ENCODE data around the gene WWOX.
A peak's percentile ranks its signal among the peaks of the same experiment; 100 is the strongest.
"Not testable (repeated sequence)": the region's sequence is repeated elsewhere in the genome, so short reads cannot be mapped to it uniquely, and the experiment has no call there.

The WWOX gene
- 20.1 to 27.9 (median 22.5) reads per million in 3 donors for total RNA-seq

DNA sequence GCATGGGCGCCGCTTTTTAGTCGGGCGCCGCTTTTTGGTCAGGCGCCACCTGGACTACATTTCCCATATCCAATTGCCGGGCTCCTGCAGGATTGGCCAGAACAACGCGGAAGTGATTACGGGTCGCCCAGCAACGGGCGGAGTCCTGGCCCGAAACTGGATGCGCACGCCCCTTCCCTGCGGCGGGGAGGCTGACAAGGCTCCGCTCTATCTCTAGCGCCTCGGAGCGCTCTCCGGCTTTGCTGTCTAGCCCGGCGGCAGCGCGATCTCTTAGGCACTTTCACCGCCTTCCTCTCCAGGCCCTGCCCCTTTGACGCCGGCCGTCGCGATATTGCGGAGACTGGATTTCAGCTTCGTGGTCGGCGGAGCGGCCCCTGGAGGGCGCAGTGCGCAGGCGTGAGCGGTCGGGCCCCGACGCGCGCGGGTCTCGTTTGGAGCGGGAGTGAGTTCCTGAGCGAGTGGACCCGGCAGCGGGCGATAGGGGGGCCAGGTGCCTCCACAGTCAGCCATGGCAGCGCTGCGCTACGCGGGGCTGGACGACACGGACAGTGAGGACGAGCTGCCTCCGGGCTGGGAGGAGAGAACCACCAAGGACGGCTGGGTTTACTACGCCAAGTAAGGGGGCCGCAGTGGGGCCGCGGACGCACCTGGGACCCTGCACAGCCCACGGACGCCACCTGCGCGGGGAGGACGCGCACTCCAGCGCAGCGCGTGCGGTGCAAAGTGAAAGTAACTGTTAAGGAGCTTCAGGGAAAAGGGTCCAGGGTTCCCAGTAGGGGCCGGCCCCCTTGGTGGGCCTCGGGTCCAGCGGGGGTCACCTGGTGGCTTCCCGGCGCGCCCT lies at the start of gene WWOX:
Gene WWOX (plus strand): TSS at position 384 of the 841 bp plus-strand sequence.
- H3K36me3 ChIP-seq (ENCODE audit: control insufficient read depth, insufficient read depth, low read length) = no peaks in the 10 kb centered on the region
- no peaks in the 10 kb centered on the region for H3K9me3 ChIP-seq (ENCODE audit: control insufficient read depth, low read length)
- peak within 1 kb of the TSS; percentile 80 for H3K27ac ChIP-seq (ENCODE audit: insufficient read depth, low read length, poor library complexity, severe bottlenecking)
- no peaks in the 10 kb centered on the region for H3K4me1 ChIP-seq (ENCODE audit: control insufficient read depth, insufficient read depth, low read length, poor library complexity, severe bottlenecking)
- peak within 1 kb of the TSS; percentile 88 for H3K4me3 ChIP-seq (ENCODE audit: insufficient read depth, low read depth, low read length, poor library complexity, severe bottlenecking)
- H3K27me3 ChIP-seq (replicated peaks; ENCODE audit: control insufficient read depth, insufficient read depth, low read length, poor library complexity, severe bottlenecking) = no peaks in the 10 kb centered on the region
- peak; percentile 93 to 96 (median 96) for DNase-seq

DNA sequence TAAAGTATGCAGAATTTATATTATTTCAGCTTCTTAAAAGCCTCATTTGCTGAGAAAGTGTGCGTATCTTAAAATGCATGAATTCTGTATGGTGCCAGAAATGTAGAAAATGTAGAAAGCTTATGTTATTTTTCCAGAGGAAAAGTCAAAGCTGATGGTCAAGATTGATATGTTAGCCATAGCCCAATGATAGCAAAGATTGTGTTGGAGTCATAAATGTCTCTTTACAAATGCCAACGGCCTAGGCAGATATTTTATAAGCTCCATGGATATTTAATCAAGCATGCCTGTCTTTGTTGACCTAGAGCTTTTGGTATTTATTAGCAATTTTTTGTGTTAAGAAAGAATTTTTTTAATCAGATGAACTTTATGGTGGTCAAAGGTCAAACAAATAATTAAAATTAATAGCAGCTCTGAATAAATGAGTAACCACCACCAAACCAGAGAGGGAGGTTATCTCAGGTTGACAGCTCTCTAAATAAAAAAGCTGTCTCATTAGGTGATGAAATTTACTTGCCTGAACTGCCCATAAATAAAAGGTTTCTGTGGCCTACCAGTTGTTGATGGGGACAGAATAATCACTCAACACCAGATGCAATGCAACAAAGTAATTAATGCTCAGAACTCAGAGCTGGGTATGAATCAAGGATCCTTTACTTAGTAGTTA lies 48.6 kb upstream of the WWOX start:
- no peak for DNase-seq
- Histone ChIP-seq H3K27me3 (replicated peaks; ENCODE audit: control insufficient read depth, insufficient read depth, low read length, poor library complexity, severe bottlenecking) (peaks cover 6% of the 10 kb centered on the region), H3K4me1 (ENCODE audit: control insufficient read depth, insufficient read depth, low read length, poor library complexity, severe bottlenecking) (no peaks in the 10 kb centered on the region), H3K36me3 (ENCODE audit: control insufficient read depth, insufficient read depth, low read length) (no peaks in the 10 kb centered on the region), H3K27ac (ENCODE audit: insufficient read depth, low read length, poor library complexity, severe bottlenecking) (no peak overlapping the region), H3K4me3 (ENCODE audit: insufficient read depth, low read depth, low read length, poor library complexity, severe bottlenecking) (no peak overlapping the region), H3K9me3 (ENCODE audit: control insufficient read depth, low read length) (no peaks in the 10 kb centered on the region)

DNA sequence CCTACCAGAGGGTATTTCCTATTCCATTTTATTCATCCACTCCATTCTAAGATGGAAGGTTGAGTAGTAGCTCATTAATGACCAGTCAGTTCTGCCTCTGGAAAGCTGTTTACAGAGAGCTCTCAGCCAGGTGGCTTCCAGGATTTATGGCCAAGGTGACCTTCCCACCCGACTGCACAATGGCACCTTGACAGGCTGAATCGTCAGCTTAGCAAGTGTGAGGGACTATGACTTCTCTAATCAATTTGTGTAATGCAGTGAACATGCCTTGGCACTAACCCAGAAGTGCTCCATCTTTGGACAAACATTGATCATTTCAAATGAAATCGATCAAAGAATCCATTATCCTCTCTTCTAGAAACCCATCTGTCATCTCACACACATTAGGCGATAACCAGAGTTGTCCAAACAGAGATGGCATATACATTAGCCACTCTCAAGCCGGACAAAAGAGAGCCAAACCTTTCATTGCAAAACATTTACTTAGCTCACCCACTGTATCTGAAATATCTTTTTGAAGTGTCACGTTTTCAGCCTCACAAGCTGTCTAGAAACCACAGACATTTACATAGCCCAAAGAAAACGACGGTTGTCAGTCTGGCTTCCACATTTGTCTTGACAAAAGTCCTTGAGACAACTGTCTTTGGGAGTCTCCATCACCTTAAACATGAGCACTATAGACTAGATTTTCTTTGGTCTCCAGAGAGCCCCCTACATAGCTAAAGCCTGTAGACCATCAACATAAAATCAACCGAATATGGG lies 41.5 kb upstream of the WWOX start:
- H3K27ac ChIP-seq (ENCODE audit: insufficient read depth, low read length, poor library complexity, severe bottlenecking) = no peak overlapping the region
- no peaks in the 10 kb centered on the region for H3K4me1 ChIP-seq (ENCODE audit: control insufficient read depth, insufficient read depth, low read length, poor library complexity, severe bottlenecking)
- no peak overlapping the region for H3K4me3 ChIP-seq (ENCODE audit: insufficient read depth, low read depth, low read length, poor library complexity, severe bottlenecking)
- no peaks in the 10 kb centered on the region for H3K9me3 ChIP-seq (ENCODE audit: control insufficient read depth, low read length)
- no peaks in the 10 kb centered on the region for H3K36me3 ChIP-seq (ENCODE audit: control insufficient read depth, insufficient read depth, low read length)
- H3K27me3 ChIP-seq (replicated peaks; ENCODE audit: control insufficient read depth, insufficient read depth, low read length, poor library complexity, severe bottlenecking) = no peaks in the 10 kb centered on the region
- no peak for DNase-seq

DNA sequence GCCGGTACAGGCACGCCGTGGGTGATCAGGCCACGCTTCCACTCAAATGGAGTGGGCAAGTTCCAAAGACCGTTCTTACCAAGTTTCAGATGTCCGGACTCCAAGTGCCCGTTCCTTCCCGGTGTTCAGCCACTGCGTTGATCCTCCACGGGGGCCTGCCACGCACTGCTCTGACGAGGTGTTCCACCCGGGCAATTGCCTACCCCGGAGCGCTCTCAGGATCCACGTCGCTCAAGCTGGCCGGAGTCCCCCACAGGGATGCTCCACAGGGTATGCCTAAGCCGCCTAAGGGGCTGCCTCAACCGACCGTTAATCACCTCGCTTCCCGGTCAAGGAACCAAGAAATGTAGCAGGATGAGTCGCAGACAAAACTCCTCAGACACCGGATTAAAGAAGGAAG lies 39.6 kb upstream of the WWOX start:
- H3K36me3 ChIP-seq (ENCODE audit: control insufficient read depth, insufficient read depth, low read length); H3K4me1 ChIP-seq (ENCODE audit: control insufficient read depth, insufficient read depth, low read length, poor library complexity, severe bottlenecking); DNase-seq; H3K27me3 ChIP-seq (replicated peaks; ENCODE audit: control insufficient read depth, insufficient read depth, low read length, poor library complexity, severe bottlenecking); H3K27ac ChIP-seq (ENCODE audit: insufficient read depth, low read length, poor library complexity, severe bottlenecking); H3K4me3 ChIP-seq (ENCODE audit: insufficient read depth, low read depth, low read length, poor library complexity, severe bottlenecking); H3K9me3 ChIP-seq (ENCODE audit: control insufficient read depth, low read length): not testable (repeated sequence)

DNA sequence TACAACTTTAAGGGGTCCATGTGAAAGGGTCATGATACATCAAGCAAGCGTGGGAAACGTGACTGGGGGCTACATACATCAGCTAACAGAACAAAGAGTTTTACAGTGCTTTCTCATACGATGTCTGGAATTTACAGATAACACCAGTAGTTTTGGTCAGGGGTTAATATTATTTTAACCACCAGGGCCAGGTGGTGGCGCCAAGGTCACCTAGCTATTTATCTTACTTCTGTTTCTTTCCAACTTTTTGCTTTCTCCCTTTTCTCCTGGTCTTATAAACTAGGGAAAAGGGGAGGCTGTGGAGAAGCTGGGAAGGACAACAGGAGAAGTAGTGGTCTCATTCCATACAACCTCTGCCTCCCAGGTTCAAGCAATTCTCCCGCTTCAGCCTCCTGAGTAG lies 39.2 kb upstream of the WWOX start:
- Histone ChIP-seq H3K4me3 (ENCODE audit: insufficient read depth, low read depth, low read length, poor library complexity, severe bottlenecking) (no peak overlapping the region), H3K27ac (ENCODE audit: insufficient read depth, low read length, poor library complexity, severe bottlenecking) (no peak overlapping the region), H3K36me3 (ENCODE audit: control insufficient read depth, insufficient read depth, low read length) (no peaks in the 10 kb centered on the region), H3K9me3 (ENCODE audit: control insufficient read depth, low read length) (no peaks in the 10 kb centered on the region), H3K27me3 (replicated peaks; ENCODE audit: control insufficient read depth, insufficient read depth, low read length, poor library complexity, severe bottlenecking) (no peaks in the 10 kb centered on the region), H3K4me1 (ENCODE audit: control insufficient read depth, insufficient read depth, low read length, poor library complexity, severe bottlenecking) (no peaks in the 10 kb centered on the region)
- no peak for DNase-seq

DNA sequence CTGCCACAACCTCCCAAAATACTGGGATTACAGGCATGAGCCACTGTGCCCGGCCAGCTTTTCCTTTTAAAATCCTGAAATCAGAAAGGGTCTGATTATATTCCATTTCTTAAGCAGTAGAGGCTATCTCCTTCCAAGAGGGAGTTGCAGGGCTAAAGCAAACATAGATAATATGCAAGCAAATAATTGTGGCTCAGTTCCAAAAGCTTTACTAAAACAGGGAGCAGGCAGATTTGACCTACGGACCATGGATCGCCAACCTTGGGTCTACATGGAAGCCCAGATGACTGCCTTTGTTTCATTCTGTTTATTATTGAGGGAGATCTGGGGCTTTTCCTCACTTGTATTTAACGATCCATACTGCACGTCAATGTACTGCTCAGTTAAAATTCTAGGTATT lies 38.6 kb upstream of the WWOX start:
- Histone ChIP-seq H3K36me3 (ENCODE audit: control insufficient read depth, insufficient read depth, low read length) (no peaks in the 10 kb centered on the region), H3K27me3 (replicated peaks; ENCODE audit: control insufficient read depth, insufficient read depth, low read length, poor library complexity, severe bottlenecking) (no peaks in the 10 kb centered on the region), H3K27ac (ENCODE audit: insufficient read depth, low read length, poor library complexity, severe bottlenecking) (no peak overlapping the region)

DNA sequence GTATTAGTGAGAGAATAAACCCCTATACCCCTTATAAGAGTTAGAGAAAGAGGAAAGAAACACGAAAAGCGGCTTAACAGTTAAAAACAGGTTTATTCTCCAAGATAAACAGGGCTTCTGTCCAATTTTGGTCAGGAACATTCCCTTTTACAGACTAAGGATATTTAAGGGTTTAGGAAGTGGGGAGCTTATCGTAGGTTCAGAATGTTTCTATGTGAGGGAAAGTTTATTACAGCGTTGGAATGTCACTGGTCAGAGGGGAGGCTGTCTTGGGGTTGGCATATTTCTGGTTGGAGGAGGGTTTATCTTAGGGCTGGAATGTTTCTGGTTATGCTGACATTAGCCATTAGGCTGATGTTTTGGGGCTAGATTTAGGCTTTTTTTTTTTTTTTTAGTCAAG lies 34.1 kb upstream of the WWOX start:
- H3K9me3 ChIP-seq (ENCODE audit: control insufficient read depth, low read length) = no peaks in the 10 kb centered on the region
- no peaks in the 10 kb centered on the region for H3K36me3 ChIP-seq (ENCODE audit: control insufficient read depth, insufficient read depth, low read length)
- no peaks in the 10 kb centered on the region for H3K4me1 ChIP-seq (ENCODE audit: control insufficient read depth, insufficient read depth, low read length, poor library complexity, severe bottlenecking)
- H3K4me3 ChIP-seq (ENCODE audit: insufficient read depth, low read depth, low read length, poor library complexity, severe bottlenecking) = no peak overlapping the region
- DNase-seq = no peak
- no peak overlapping the region for H3K27ac ChIP-seq (ENCODE audit: insufficient read depth, low read length, poor library complexity, severe bottlenecking)
- H3K27me3 ChIP-seq (replicated peaks; ENCODE audit: control insufficient read depth, insufficient read depth, low read length, poor library complexity, severe bottlenecking) = no peaks in the 10 kb centered on the region

More for the DNA sequence above, 38.6 kb upstream of the WWOX start:
- DNase-seq = no peak
- Histone ChIP-seq H3K4me3 (ENCODE audit: insufficient read depth, low read depth, low read length, poor library complexity, severe bottlenecking) (no peak overlapping the region), H3K9me3 (ENCODE audit: control insufficient read depth, low read length) (no peaks in the 10 kb centered on the region), H3K4me1 (ENCODE audit: control insufficient read depth, insufficient read depth, low read length, poor library complexity, severe bottlenecking) (no peaks in the 10 kb centered on the region)

DNA sequence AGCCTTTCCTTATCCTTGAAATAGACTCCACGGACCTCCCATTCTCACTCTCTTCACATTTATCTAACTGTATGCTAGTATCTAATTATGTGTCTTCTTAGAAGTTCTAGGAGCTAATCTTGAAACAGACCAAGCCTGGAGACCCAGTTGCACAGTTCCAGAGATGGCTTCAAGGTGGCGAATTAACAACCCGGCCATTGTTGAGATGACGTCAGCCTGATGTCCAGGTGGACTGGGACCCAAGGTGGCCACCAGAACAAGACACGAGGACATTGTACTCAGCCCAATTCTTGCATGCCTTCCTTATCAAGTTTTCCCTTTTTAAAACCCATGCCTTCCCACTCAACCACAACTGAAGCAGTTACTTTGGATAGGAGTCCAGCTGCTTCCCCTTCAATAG lies 29.5 kb upstream of the WWOX start:
- no peak overlapping the region for H3K27ac ChIP-seq (ENCODE audit: insufficient read depth, low read length, poor library complexity, severe bottlenecking)
- DNase-seq = no peak
- no peaks in the 10 kb centered on the region for H3K9me3 ChIP-seq (ENCODE audit: control insufficient read depth, low read length)
- no peak overlapping the region for H3K4me3 ChIP-seq (ENCODE audit: insufficient read depth, low read depth, low read length, poor library complexity, severe bottlenecking)
- no peaks in the 10 kb centered on the region for H3K27me3 ChIP-seq (replicated peaks; ENCODE audit: control insufficient read depth, insufficient read depth, low read length, poor library complexity, severe bottlenecking)
- no peaks in the 10 kb centered on the region for H3K4me1 ChIP-seq (ENCODE audit: control insufficient read depth, insufficient read depth, low read length, poor library complexity, severe bottlenecking)
- H3K36me3 ChIP-seq (ENCODE audit: control insufficient read depth, insufficient read depth, low read length) = no peaks in the 10 kb centered on the region

DNA sequence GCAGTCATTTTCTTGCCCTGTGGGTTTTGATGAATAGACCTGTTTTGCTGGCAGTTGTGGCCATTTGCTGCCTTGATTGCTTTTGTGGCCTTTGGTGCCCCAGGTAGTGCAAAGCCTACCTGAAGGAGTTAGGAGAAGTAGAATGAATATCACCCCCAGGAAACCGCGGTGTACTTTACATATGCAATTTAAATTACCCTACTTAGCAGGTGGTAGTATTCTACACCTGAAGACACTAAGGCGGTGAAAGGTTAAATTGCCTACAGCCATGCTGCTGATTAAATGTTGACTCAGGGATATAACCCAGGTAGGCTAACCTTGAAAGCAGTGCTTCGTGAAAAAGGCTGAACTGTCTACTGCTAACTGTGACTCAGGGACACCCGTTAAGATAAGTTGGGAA lies 27.2 kb upstream of the WWOX start:
- no peak for DNase-seq
- Histone ChIP-seq H3K36me3 (ENCODE audit: control insufficient read depth, insufficient read depth, low read length) (no peaks in the 10 kb centered on the region), H3K27me3 (replicated peaks; ENCODE audit: control insufficient read depth, insufficient read depth, low read length, poor library complexity, severe bottlenecking) (no peaks in the 10 kb centered on the region), H3K9me3 (ENCODE audit: control insufficient read depth, low read length) (no peaks in the 10 kb centered on the region), H3K4me1 (ENCODE audit: control insufficient read depth, insufficient read depth, low read length, poor library complexity, severe bottlenecking) (no peaks in the 10 kb centered on the region), H3K4me3 (ENCODE audit: insufficient read depth, low read depth, low read length, poor library complexity, severe bottlenecking) (no peak overlapping the region), H3K27ac (ENCODE audit: insufficient read depth, low read length, poor library complexity, severe bottlenecking) (no peak overlapping the region)

DNA sequence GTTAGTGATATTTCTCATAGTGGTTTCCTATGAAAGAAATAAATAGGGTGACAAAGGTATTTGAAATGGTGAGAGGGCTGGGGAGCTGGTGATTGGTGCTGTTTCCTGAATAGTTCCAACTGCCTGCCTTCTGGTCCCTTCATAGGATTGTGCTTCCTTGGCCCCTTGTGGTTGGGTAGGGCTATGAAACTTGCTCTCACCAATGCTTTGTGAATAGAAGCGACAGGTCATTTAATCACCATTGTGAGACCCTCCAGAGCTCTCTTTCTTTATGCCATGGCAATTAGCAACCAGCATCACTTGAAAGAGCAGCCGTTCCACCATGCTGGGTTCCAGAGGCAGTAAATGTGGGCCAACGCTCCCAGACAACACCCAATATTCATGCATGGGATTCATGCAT lies 23.7 kb upstream of the WWOX start:
- no peak for DNase-seq
- Histone ChIP-seq H3K9me3 (ENCODE audit: control insufficient read depth, low read length) (no peaks in the 10 kb centered on the region), H3K36me3 (ENCODE audit: control insufficient read depth, insufficient read depth, low read length) (no peaks in the 10 kb centered on the region), H3K4me3 (ENCODE audit: insufficient read depth, low read depth, low read length, poor library complexity, severe bottlenecking) (no peak overlapping the region), H3K4me1 (ENCODE audit: control insufficient read depth, insufficient read depth, low read length, poor library complexity, severe bottlenecking) (no peaks in the 10 kb centered on the region), H3K27ac (ENCODE audit: insufficient read depth, low read length, poor library complexity, severe bottlenecking) (no peak overlapping the region), H3K27me3 (replicated peaks; ENCODE audit: control insufficient read depth, insufficient read depth, low read length, poor library complexity, severe bottlenecking) (no peaks in the 10 kb centered on the region)
